IPS-15b (cell line): Measurements from ENCODE around the gene SPDYE16.
"Not testable (repeated sequence)": the region's sequence is repeated elsewhere in the genome, so short reads cannot be mapped to it uniquely, and the experiment has no call there.

ENCODE experiments used
- H3K27me3 ChIP-seq: one replicate; pipeline ENCODE4 v1.6.1; 2013; ENCODE audit warnings: low read length; ENCODE audit not compliant: control insufficient read depth, insufficient read depth
- H3K36me3 ChIP-seq: one replicate; pipeline ENCODE4 v1.6.1; 2013; ENCODE audit warnings: low read length; ENCODE audit not compliant: control insufficient read depth, insufficient read depth
- H3K4me1 ChIP-seq: one replicate; pipeline ENCODE4 v1.6.1; 2013; ENCODE audit warnings: mild to moderate bottlenecking, low read length; ENCODE audit not compliant: control insufficient read depth, insufficient read depth
- H3K4me3 ChIP-seq: one replicate; pipeline ENCODE4 v1.5.1; 2013; ENCODE audit warnings: low read depth, low read length
- H3K9ac ChIP-seq: one replicate; pipeline ENCODE4 v1.6.1; 2013; ENCODE audit warnings: low read depth, mild to moderate bottlenecking, low read length
- H3K9me3 ChIP-seq: one replicate; pipeline ENCODE4 v1.6.1; 2013; ENCODE audit warnings: mild to moderate bottlenecking, low read length; ENCODE audit not compliant: control insufficient read depth, insufficient read depth

The SPDYE16 gene

GRCh38 chr7:76526183-76526582, 16.9 kb downstream of the SPDYE16 start:
- H3K27me3 ChIP-seq, H3K36me3 ChIP-seq, H3K9ac ChIP-seq, H3K9me3 ChIP-seq, H3K4me3 ChIP-seq, H3K4me1 ChIP-seq: not testable (repeated sequence)

- not testable (repeated sequence) for H3K36me3 ChIP-seq
Measured at GRCh38 chr7:76516932-76517331, 26.2 kb downstream of the SPDYE16 start.

GRCh38 chr7:76515999-76516443, 27.1 kb downstream of the SPDYE16 start:
- Histone ChIP-seq H3K4me3 (no peak overlapping the region), H3K27me3 (no peaks in the 10 kb centered on the region), H3K4me1 (no peaks in the 10 kb centered on the region), H3K9me3 (no peaks in the 10 kb centered on the region), H3K9ac (no peak overlapping the region), H3K36me3 (no peaks in the 10 kb centered on the region)

More at GRCh38 chr7:76516932-76517331, 26.2 kb downstream of the SPDYE16 start:
- not testable (repeated sequence) for H3K27me3 ChIP-seq, H3K9me3 ChIP-seq, H3K4me3 ChIP-seq, H3K9ac ChIP-seq, H3K4me1 ChIP-seq

- Histone ChIP-seq H3K27me3 (no peaks in the 10 kb centered on the region), H3K9ac (no peak overlapping the region), H3K4me1 (peaks cover under 1% of the 10 kb centered on the region), H3K4me3 (no peak overlapping the region), H3K9me3 (no peaks in the 10 kb centered on the region), H3K36me3 (no peaks in the 10 kb centered on the region)
Measured at GRCh38 chr7:76514926-76515771, 27.9 kb downstream of the SPDYE16 start.

- Histone ChIP-seq H3K36me3 (no peaks in the 10 kb centered on the region), H3K4me1 (peaks cover 6% of the 10 kb centered on the region), H3K9ac (no peak overlapping the region), H3K27me3 (no peaks in the 10 kb centered on the region), H3K9me3 (no peaks in the 10 kb centered on the region), H3K4me3 (no peak overlapping the region)
Measured at GRCh38 chr7:76513817-76514799, 29.0 kb downstream of the SPDYE16 start.

GRCh38 chr7:76512941-76513816, 29.9 kb downstream of the SPDYE16 start:
- Histone ChIP-seq H3K36me3 (no peaks in the 10 kb centered on the region), H3K9ac (no peak overlapping the region), H3K4me1 (peaks cover 6% of the 10 kb centered on the region), H3K4me3 (no peak overlapping the region), H3K27me3 (no peaks in the 10 kb centered on the region), H3K9me3 (no peaks in the 10 kb centered on the region)

DNA sequence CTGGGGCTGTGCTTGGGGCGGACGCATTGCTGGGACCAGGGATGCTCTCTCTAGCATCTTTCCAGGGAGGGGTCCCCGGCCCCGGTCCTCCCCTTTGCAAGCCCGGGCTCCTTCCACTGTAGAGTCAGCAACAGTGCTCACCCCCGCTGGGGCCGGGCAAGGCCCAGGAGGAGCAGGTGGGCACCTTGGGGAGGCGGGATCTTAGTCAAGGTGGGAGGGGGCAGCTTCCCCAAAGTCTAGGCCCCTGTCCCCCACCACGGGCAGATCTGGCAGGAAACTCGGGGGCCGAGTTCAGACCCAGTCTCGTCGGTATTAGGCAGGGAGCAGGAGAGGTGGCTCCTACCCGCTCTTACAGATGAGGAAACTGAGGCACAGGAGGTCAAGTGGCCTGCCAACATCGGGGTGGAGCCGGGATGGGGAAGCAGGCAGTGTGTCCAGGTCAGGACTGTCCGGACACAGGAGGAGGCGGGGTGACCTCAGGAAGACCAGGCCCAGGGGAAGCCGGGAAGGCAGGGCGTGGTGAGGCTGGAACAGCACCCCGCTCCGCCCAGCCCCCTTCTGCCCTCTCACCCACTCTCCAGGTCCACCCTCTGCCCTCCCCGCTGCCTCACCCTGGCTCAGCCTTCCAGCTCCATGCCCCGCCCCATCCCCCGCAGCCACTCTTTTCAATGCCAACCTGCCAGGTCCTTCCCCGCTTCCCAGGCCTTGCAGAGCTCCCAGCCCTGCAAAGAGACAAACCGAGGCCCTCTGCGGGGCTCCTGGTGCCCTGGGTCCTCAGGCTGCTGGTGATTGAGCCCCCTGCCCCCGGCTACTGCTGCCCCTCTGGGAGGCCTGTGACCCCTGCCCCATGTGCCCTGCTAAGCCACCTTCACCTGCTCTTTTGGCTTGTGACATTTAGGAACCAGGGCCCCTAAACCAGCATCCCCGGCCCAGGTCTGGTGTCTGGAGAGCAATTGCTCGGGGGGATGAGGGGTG, 30.9 kb downstream of the SPDYE16 start:
- H3K4me1 ChIP-seq, H3K9ac ChIP-seq, H3K36me3 ChIP-seq, H3K27me3 ChIP-seq, H3K4me3 ChIP-seq, H3K9me3 ChIP-seq: not testable (repeated sequence)

DNA sequence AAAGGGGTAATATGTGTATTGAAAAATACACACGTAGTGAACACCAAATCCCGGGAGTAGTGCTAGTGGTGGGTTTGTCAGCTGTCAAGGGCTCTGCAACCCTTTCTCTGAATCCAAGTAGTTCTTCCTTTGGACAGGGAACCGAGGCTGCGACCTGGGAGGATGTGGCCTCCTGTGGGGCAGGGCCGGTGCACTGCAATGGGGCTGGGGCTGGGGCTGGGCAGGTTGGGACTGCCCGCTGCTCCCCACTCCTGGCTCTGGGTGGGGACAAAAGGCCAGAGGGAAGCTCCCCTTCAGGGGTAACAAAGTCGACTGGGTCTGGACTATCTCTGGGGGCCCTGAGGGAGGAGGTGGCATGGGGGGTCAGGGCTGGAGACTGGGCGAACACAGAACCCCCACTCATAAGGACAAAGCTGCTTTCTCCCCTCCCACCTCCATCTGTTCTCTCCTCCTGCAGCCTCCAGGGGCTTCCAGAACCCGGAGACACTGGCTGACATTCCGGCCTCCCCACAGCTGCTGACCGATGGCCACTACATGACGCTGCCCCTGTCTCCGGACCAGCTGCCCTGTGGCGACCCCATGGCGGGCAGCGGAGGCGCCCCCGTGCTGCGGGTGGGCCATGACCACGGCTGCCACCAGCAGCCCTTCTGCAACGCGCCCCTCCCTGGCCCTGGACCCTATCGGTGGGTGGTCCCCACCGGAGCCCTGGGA, 31.7 kb downstream of the SPDYE16 start:
- H3K36me3 ChIP-seq, H3K4me1 ChIP-seq, H3K4me3 ChIP-seq, H3K9me3 ChIP-seq, H3K9ac ChIP-seq, H3K27me3 ChIP-seq: not testable (repeated sequence)

- Histone ChIP-seq H3K4me1 (peaks cover 6% of the 10 kb centered on the region), H3K4me3 (no peak within 1 kb of the TSS), H3K9ac (no peak within 1 kb of the TSS), H3K27me3 (no peaks in the 10 kb centered on the region), H3K36me3 (peaks cover 9% of the 10 kb centered on the region), H3K9me3 (no peaks in the 10 kb centered on the region)
Measured at GRCh38 chr7:76509931-76510877, 32.9 kb downstream of the SPDYE16 start, which contains the start of gene UPK3B. Gene UPK3B, plus strand, starts transcription at chr7:76510552. Its CDS starts 101 bp downstream, at chr7:76510653.
